NCI-H526 (cell line): ENCODE data around the gene LRPAP1.
"Not testable (repeated sequence)": the region's sequence is repeated elsewhere in the genome, so short reads cannot be mapped to it uniquely, and the experiment has no call there.

Source experiments
- DNase-seq, 2 experiments: peaks; one replicate each; lab custom pipeline; 2025; lab: John Stamatoyannopoulos, UW

LRPAP1 gene

DNA sequence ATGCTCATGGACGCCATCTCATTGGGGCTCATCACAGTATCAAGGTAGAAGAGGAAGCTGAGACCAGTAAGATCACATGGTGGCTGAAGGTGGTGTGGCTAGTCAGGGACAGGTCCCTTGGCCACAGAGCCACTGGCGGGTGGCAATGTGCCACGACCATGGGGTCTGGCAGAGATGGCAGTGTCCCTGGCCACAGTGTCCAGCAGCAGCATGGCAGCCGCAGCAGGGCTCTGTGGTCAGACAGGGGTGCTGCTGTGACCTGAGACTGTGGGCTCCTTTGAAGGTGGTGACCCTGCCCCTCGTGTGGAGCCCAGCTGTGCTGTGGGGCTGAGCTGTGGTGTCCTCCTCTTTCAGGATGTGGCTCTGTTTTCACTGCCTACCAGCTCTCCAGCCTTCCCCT, 71.3 kb downstream of the LRPAP1 start:
- no peak for DNase-seq

DNA sequence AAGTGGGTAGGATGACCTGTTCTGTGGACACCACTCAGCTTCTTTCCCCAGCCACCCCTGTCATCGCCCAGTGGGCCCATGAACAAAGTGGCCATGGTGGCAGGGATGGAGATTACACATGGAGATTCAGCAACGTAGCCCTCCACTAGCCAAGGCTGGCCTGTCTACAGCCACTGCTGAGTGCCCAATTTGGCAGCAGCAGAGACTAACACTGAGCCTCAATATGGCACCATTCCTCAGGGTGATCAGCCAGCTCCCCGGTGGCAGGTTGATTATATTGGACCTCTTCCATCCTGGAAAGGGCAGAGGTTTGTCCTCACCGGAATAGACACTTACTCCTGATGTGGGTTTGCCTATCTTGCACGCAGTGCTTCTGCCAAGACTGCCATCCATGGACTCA, 73.1 kb downstream of the LRPAP1 start:
- not testable (repeated sequence) for DNase-seq

DNA sequence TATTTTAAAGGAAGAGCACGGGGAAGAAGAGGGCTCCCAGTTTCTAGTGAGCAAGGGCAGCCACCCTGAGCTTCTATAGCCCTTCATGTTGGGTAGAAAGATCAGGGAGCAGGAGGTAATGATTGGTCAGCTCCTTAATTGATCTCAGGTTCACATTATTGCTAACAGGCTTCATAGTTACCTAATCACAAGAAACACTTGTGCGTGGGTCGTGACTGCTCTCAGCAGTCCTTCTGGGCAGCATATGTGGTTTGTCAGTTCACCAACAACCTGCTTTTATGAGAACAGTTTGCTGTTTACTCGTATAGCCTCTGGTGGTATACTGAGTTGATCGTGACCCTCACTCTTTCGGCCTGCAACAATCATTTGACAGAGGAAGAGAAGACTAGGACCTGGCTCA, 73.9 kb downstream of the LRPAP1 start:
- DNase-seq: no peak

DNA sequence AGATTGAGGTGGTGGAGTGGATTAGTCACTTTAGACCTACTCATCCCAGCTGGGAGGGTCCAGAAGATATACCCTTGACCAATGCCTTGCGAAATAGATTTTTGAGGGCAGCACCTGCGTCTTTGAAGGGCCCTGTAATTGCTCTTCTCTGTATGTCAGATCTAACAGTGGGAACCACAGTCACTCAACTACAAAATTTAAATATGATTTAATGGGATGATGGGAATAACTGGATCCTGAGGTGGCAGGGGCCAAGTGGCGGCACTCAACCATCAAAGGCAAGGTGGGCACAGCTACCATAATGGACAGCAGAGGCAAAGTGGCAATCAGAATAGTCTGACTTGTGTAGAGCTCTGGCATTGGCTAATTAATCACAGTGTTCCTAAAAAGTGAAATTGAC, 76.6 kb downstream of the LRPAP1 start:
- not testable (repeated sequence) for DNase-seq
